ENCODE results near the gene WDR1. TPM values are rescaled to one million over a fixed set of nuclear protein-coding genes. Genes with fewer than 3 reads are reported as not detected.
"Not testable (repeated sequence)": the region's sequence is repeated elsewhere in the genome, so short reads cannot be mapped to it uniquely, and the experiment has no call there.

The WDR1 gene
- total RNA-seq, 1 experiment from 2014 or later: 227 TPM

DNA sequence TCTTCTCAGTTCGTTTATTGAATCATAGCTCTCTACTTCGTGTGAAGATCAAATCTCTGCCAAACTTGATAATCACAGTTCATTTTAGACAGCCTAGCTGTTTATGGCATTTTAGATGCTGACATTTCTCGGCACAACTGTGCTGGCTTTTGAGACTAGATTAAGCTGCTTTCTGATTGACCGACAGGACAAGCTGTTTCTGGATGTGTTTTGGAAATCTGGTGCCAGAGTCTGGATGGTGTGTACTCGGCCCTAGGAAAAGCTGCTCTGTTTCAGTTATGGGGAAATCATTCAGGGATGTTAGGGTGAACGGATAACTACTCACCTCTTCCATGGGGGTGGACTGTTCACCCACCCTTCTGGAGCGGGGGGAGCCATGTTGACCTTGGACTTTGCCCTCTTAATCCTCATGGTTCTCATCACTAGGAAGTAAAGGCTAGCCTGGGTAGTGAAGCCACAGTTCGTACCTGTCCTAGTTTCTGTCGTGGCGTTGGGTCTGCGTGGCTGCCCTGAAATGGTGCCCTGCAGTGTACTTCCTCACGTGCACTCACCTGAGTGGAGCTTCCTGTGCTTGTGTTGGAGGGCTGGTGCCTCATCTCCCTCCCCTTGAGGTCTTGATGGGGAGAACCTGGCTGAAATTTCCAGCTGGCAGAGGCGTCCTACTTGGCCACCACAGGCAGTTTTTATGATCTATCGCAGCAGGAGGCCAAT, 13.7 kb upstream of the WDR1 start:
- H3K4me1 ChIP-seq (ENCODE audit: insufficient read depth, low read length, poor library complexity, severe bottlenecking): no peaks in the 10 kb centered on the region
- TF ChIP-seq EZH2 (IDR thresholded peaks at IDR 0.05; ENCODE audit: borderline replicate concordance, low read depth, low read length, poor library complexity, severe bottlenecking): no peak
- TF ChIP-seq, protein P1, sequence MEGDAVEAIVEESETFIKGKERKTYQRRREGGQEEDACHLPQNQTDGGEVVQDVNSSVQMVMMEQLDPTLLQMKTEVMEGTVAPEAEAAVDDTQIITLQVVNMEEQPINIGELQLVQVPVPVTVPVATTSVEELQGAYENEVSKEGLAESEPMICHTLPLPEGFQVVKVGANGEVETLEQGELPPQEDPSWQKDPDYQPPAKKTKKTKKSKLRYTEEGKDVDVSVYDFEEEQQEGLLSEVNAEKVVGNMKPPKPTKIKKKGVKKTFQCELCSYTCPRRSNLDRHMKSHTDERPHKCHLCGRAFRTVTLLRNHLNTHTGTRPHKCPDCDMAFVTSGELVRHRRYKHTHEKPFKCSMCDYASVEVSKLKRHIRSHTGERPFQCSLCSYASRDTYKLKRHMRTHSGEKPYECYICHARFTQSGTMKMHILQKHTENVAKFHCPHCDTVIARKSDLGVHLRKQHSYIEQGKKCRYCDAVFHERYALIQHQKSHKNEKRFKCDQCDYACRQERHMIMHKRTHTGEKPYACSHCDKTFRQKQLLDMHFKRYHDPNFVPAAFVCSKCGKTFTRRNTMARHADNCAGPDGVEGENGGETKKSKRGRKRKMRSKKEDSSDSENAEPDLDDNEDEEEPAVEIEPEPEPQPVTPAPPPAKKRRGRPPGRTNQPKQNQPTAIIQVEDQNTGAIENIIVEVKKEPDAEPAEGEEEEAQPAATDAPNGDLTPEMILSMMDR (conservative IDR thresholded peaks at IDR 0.05; ENCODE audit: low read depth, low read length): no peak
- no peak overlapping the region for H3K27ac ChIP-seq (ENCODE audit: low read depth, low read length, poor library complexity, severe bottlenecking)

GRCh38 chr4:10129196-10130177, 12.9 kb upstream of the WDR1 start:
- no peak overlapping the region for H3K4me3 ChIP-seq (ENCODE audit: low read depth, low read length, poor library complexity, severe bottlenecking)
- intact Hi-C loops (cut with micrococcal nuclease; ENCODE audit: unreplicated experiment): no loop called here
- peaks cover 11% of the 10 kb centered on the region for H3K27me3 ChIP-seq (replicated peaks; ENCODE audit: insufficient read depth, low read depth, low read length, poor library complexity)
- ChIA-PET CTCF (no interaction called here), POLR2A (ENCODE audit: low non-redundant PET) (interaction anchor here (0.5 to 0.6 kb wide), 2 partner anchors 12 to 13 kb away, joined by 4 read pairs; partner anchors contain the start of gene WDR1)
- H3K27ac ChIP-seq (ENCODE audit: low read depth, low read length, poor library complexity, severe bottlenecking): no peak overlapping the region
- no TSS peak for BruUV-seq (replicated peaks)
- no peaks in the 10 kb centered on the region for H3K36me3 ChIP-seq (ENCODE audit: insufficient read depth, low read length, poor library complexity, severe bottlenecking)
- no peaks in the 10 kb centered on the region for H3K4me1 ChIP-seq (ENCODE audit: insufficient read depth, low read length, poor library complexity, severe bottlenecking)
- no peaks in the 10 kb centered on the region for H3K9me3 ChIP-seq (ENCODE audit: low read depth, low read length, poor library complexity, severe bottlenecking)
- TF ChIP-seq, protein P1 (conservative IDR thresholded peaks at IDR 0.05; ENCODE audit: low read depth, low read length): no peak
- TF ChIP-seq EZH2 (IDR thresholded peaks at IDR 0.05; ENCODE audit: borderline replicate concordance, low read depth, low read length, poor library complexity, severe bottlenecking): no peak
- no peak for DNase-seq (ENCODE audit: low spot score)

More for the DNA sequence above, 13.7 kb upstream of the WDR1 start:
- DNase-seq (ENCODE audit: low spot score): no peak
- Histone ChIP-seq H3K9me3 (ENCODE audit: low read depth, low read length, poor library complexity, severe bottlenecking) (no peaks in the 10 kb centered on the region), H3K27me3 (replicated peaks; ENCODE audit: insufficient read depth, low read depth, low read length, poor library complexity) (peaks cover 11% of the 10 kb centered on the region), H3K4me3 (ENCODE audit: low read depth, low read length, poor library complexity, severe bottlenecking) (no peak overlapping the region), H3K36me3 (ENCODE audit: insufficient read depth, low read length, poor library complexity, severe bottlenecking) (no peaks in the 10 kb centered on the region)
- no TSS peak for BruUV-seq (replicated peaks)
- CTCF ChIA-PET: no interaction called here
- POLR2A ChIA-PET (ENCODE audit: low non-redundant PET): no interaction called here
- intact Hi-C loops (cut with micrococcal nuclease; ENCODE audit: unreplicated experiment): no loop called here

- H3K9me3 ChIP-seq (ENCODE audit: low read depth, low read length, poor library complexity, severe bottlenecking): no peaks in the 10 kb centered on the region
- H3K36me3 ChIP-seq (ENCODE audit: insufficient read depth, low read length, poor library complexity, severe bottlenecking): no peaks in the 10 kb centered on the region
- CTCF ChIA-PET: no interaction called here
- no peaks in the 10 kb centered on the region for H3K4me1 ChIP-seq (ENCODE audit: insufficient read depth, low read length, poor library complexity, severe bottlenecking)
- H3K27ac ChIP-seq (ENCODE audit: low read depth, low read length, poor library complexity, severe bottlenecking): no peak overlapping the region
- no peak overlapping the region for H3K4me3 ChIP-seq (ENCODE audit: low read depth, low read length, poor library complexity, severe bottlenecking)
- intact Hi-C loops (cut with micrococcal nuclease; ENCODE audit: unreplicated experiment): no loop called here
- peaks cover 11% of the 10 kb centered on the region for H3K27me3 ChIP-seq (replicated peaks; ENCODE audit: insufficient read depth, low read depth, low read length, poor library complexity)
- TF ChIP-seq EZH2 (IDR thresholded peaks at IDR 0.05; ENCODE audit: borderline replicate concordance, low read depth, low read length, poor library complexity, severe bottlenecking): no peak
- TF ChIP-seq, protein P1 (conservative IDR thresholded peaks at IDR 0.05; ENCODE audit: low read depth, low read length): no peak
- DNase-seq (ENCODE audit: low spot score): no peak
- POLR2A ChIA-PET (ENCODE audit: low non-redundant PET): interaction anchor here (0.5 kb wide), 1 partner anchor 11 kb away, joined by 4 read pairs; no protein-coding TSS in a partner anchor
- no TSS peak for BruUV-seq (replicated peaks)
Measured at GRCh38 chr4:10128761-10129160, 12.2 kb upstream of the WDR1 start.

GRCh38 chr4:10127531-10127930, 10.9 kb upstream of the WDR1 start:
- intact Hi-C loops (cut with micrococcal nuclease; ENCODE audit: unreplicated experiment); H3K27ac ChIP-seq (ENCODE audit: low read depth, low read length, poor library complexity, severe bottlenecking); H3K9me3 ChIP-seq (ENCODE audit: low read depth, low read length, poor library complexity, severe bottlenecking); BruUV-seq (replicated peaks); H3K36me3 ChIP-seq (ENCODE audit: insufficient read depth, low read length, poor library complexity, severe bottlenecking); H3K4me1 ChIP-seq (ENCODE audit: insufficient read depth, low read length, poor library complexity, severe bottlenecking); CTCF ChIA-PET; POLR2A ChIA-PET (ENCODE audit: low non-redundant PET); DNase-seq (ENCODE audit: low spot score); H3K4me3 ChIP-seq (ENCODE audit: low read depth, low read length, poor library complexity, severe bottlenecking): not testable (repeated sequence)
- peaks cover 11% of the 10 kb centered on the region for H3K27me3 ChIP-seq (replicated peaks; ENCODE audit: insufficient read depth, low read depth, low read length, poor library complexity)
